COLO668 (cell line): ENCODE measurements around the gene YY1.
"Not testable (repeated sequence)": the region's sequence is repeated elsewhere in the genome, so short reads cannot be mapped to it uniquely, and the experiment has no call there.

Source experiments
- DNase-seq: peaks from one replicate; lab custom pipeline; 2025; ENCODE audit not compliant: unreplicated experiment; lab: John Stamatoyannopoulos, UW

YY1 gene

DNA sequence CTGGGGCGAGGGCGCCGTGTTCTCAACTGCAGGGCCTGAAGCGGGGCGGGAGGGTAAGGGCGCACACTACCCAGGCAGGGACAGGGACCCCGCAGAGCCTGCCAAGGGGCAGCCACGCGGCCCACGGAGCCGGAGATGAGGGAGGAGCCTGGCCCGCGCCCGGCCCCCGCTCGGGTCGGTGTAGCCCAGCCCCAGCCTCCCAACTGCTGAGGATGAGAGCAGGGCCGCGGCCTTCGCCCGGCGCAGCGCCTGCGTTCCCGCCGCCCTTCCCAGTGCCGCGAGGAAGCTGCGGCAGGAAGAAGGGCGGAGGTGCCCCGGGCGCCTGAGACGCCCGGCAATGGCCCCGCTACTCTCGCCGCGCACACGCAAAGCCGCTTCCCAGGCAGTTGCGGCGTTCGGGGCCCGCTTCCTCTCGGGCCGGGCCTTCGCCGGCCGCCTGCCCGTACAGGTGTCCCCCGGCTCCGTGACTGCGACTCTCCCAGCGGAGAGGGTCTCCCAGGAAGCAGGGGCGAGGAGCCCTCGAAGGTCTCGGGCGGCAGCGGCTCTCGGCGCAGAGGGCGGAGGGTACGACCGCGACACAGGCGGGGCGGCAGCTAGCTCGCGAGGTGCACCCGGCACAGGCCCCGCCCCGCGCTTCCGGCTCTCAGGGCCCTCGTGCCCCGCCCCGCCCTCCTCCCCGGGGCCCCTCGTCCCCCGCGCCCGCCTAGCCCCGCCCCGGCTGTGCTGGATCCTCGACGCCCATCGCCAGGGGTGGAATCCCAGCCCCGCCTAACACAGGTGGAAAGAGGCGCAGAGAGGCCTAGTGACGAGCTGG, 24.8 kb upstream of the YY1 start:
- peak; percentile 99 for DNase-seq

DNA sequence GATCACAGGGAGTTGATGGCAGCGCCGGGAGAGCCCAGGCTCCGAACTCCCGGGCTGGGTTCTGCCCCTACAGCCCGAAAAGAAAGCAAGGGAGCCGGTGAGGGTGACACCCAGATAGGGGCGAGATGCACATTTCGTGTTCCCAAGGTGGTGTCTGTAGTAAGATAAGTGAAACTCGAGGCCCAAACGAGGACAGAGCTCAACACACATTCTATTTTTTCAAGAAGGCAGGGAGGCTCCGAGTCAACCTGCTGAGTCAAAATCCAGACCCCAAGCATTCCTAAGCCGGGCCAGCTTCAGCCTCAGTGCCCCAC, 24.2 kb upstream of the YY1 start:
- no peak for DNase-seq

DNA sequence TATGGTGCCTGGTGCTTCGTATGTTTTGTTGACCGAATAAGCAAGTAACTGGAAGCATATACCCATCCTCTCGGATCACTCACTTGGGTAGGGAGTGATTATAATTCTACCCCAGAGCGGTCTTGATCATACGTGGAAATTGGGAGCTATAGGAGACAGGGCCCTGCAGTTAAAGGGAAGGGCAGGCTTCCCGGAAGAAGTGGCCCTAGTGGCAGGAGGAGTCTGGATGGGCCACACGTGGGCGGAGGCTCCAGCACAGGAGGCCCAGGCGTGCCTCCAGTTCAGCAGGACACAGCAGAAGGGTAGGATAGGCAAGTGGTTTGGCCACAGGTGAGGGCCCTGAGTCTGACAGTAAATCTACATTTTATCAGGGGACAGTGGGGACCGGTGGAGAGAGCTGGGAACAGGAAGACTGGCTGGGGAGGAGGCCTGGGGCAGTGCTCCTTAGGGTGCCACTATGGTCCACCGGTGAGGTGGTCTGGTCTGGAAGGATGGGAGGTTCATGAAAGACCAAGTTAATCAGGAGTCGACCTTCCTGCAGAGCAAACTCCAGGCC, 23.5 kb upstream of the YY1 start:
- DNase-seq = no peak

DNA sequence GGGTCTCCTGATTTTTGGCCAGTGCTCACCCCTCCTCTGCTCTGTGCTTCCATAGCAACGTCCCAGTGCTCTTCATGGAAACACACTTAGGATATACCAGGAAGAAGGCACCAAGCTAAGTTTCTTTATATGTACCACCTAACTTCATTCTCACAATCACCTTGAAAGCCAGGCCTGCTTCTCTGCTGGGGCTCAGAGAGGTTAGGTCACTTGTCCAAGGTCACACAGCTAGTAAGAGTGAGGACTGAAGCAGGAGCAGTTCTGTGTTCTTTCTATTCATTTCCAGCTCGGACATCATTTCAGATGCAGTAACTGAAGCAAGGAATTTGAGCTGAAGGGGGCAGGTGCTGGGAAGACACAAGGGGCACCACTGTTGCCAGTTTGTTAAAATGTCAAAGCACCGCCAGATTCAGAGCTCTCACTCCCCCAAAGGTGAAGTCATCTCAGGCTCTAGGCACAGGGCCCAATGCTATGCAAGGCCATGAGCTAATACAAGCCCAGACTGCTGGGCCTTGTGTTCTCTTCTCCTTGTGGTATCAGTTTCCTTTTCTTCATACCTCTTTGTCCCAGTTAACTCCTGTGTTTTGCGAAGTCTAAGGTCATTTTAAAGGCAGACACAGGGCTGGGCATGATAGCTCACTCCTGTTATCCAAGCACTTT, 19.7 kb upstream of the YY1 start:
- no peak for DNase-seq

DNA sequence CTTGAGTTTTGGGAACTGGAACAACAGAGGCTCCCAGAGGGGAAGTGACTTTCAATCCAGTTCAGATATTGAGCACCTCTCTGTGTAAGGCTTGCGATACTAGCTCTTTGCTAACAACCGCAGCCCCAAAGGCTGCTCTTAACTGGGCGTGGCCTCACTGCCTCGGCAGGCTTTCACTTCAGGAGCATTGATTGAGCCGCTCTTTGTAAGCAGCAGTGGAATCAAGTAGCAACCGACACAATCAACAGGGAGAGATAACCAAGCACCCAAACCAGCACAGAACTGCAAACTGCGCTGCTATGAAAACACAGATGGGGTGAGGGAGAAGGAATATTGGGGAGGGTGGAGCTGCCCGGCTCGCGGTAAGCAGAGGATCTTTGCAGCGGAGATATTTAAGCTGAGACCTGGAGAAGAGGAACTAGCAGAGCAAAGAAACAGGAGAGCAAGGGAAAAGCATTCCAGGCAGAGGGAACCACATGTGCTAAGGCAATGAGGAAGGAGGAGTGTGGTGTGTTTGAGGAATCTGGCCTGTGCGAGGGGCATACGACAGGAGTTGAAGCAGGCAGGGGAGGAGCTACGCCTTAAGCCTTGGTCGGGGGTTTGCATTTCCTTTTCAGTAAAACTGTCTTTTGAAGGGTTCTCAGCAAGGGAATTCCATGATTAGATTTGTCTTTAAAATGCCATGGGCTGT, 17.3 kb upstream of the YY1 start:
- DNase-seq = peak; percentile 76

DNA sequence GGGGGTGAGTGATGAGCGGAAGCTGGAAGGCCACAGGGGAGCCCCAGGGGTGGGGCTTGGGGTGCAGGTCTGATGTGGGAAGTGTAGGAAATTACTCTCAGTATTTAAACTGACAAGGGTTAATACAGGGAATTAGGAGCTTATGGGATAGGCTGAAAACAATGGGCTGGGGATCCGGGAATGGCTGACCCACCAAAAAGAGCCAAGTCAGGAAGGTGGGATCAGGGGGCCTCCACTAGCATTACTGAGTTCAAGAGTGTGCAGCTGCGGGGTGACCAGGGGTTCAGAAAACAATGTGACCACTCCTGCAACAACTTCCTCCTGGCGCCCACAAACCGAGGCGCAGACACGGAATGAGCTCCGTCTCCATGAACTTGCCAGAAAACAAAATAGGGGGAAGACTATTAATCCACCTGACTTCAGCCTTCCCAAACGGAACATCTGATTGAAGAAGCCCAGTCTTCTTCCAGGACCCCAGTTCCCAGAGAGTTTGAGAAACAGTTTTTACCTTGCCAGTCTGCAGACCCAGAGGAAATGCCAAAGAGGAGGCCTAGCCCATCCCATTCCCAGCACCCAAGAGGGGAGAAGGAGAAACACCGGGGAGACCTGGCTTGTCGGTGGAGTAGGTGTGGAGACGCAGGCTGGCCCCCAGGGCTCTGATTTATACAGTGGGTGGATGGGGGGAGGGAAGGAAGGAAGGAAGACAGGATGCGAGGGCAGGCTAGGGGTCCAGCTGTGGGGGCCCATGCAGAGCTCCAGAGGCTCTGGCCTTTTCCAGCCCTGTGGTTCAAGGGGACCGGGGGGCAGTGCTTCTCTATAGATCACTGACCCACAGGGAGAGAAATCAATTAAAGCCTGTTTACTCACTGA, 16.5 kb upstream of the YY1 start:
- no peak for DNase-seq

DNA sequence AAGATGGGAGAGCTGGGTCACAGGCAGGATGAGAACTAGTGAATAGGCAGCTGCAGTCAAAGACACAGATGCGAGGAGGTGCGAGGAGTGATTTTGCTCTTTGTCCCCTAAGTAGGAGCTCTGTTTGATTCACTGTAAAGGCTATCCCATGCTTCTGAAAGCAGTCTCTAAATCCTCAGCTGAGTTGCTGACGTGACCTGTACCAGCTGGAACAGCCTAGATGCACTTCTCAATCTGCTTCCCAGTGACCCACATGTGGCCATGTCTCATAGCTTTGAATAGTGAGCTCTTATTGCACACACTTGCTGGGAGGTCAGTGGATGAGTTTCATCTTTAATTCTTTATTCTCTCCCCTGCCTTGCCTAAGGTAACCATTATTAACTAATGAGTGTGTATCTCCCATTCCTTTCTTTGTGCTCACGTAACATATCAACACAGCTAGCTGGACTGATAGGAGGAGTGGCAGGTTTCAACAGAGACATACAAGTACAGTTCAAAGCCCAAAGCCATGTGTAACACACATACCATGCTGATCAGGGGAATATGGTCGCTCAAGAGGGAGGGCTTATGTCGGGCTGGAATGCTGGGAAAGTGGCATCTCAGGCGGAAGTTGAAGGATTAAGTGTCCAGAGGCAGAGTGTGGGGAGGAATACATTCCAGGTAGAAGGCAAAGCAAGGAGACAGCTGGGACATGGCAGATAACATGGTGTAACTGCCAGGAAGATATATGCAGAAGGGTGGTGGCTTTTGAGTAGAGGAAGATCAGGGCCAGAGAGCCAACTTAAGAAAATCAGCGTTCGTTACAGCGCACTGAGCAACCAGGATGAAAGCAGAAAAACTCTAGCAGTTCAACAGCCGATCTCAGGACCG, 15.4 kb upstream of the YY1 start:
- no peak for DNase-seq

DNA sequence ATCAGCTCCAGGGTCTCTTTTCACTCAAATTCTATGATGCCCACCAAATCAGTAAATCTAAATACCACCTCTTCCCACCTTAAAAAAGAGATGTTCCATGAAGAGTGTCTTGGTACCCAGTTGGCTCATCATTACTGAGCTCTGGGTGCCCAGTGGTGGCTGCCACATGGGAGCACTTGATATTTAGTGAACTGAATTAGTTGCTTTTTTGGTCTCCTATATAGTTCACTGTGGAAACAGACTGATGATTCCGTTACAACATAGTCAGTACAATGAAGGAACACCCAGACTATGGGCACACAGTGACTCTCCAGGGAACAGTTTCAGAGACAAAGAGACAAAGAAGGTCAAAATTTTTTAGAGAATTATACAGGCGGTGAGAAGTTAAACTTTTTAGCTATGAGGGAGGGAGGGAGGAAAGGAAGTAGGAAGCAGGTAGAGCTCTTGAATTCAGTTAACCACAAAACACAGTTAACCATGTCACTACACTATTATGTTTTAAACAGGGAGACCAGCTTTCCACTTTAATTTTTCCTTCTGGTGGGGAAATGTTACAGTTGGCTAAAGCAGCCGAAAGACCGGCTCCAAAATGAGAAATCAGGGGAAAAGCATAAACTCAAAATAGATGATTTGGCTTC, 14.6 kb upstream of the YY1 start:
- no peak for DNase-seq

DNA sequence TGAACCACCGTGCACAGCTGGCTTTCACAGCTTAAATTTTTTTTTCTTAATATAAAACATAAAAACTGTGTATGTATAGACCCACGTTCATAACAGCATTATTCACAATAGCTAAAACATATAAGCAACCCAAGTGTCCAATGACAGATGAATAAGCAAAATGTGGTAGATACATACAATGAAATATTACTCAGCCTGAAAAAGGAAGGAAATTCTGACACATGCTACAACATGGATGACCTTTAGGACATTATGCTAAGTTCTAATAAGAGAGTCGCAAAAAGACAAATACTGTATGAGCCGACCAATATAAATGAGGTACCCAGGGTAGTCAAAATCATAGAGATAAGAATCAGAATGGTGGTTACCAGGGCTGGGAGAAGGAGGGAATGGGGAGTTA, 13.8 kb upstream of the YY1 start:
- DNase-seq = no peak

DNA sequence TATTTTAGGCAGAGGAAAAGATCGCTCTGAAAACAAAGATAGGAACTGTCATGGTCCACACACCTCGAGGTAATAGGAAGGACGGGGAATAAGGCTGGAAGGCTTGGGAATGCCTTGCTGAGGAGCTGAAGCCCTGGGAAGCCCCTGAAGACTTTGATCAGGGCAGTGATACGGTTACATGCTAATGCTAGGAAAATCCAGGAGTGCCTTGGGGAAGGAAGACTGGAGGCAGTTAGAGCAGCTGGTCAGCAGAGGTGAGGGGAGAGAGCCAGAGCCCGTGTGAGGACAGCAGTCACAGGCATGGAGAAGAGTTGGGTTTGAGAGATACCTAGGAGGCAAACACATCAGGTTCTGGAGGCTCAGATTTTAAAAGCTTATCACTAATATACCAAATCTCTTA, 8.6 kb upstream of the YY1 start:
- DNase-seq = no peak

DNA sequence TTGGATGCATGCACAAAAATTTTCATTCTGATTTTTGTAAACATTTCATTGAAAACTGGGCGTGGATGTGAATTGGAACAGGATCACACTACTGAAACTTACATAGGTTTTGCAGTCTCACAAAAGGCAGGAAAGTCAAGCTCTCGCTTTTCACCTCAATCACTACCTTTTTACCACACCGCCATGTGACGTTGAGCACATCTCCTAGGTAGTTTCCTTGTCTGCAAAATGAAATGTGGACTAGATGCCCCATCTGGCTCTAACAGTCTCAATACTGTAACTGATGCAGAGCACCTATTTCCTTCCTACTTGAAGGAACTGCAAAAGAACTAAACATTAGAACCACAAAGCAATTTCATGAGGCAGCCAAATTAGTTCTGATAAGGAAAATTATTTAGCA, 4.4 kb upstream of the YY1 start:
- no peak for DNase-seq

DNA sequence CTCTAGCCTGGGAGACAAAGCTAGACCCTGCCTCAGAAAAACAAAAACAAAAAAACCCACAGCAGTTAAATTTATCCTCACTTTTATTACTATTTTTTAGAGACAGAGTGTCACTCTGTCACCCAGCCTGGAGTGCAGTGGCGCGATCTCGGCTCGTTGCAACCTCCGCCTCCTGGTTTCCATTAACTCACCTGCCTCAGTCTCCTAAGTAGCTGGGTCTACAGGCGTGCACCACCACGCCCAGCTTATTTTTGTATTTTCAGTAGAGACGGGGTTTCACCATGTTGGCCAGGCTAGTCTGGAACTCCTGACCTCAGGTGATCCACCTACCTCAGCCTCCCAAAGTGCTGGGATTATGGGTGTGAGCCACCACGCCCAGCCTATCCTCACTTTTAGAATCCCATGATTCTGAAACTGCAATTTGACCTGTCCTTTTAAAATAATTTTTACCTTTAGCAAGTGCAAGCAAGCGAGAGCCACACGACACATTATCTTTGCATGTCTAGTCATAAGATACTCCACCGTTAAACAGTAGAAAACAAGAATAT, 2.6 kb upstream of the YY1 start:
- DNase-seq = not testable (repeated sequence)

DNA sequence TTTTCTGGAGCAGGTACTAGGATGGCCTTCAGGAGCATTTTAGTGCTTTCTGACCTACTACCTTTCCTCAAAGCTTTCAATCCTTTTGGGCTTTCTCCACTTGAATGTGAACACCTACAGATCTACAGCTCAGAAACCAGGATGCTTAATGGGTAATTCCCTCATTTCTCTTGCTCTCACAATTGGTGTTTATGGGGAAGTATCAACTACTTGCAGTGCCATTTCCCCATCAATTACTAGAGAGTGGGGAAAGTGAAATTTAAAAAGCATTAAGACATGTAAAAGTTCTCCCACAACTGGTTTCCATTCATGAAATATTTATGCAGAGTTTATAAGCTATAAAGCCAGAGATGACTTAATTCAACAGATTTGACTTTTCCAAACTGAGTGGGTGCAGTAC, 2.1 kb upstream of the YY1 start:
- DNase-seq = no peak

DNA sequence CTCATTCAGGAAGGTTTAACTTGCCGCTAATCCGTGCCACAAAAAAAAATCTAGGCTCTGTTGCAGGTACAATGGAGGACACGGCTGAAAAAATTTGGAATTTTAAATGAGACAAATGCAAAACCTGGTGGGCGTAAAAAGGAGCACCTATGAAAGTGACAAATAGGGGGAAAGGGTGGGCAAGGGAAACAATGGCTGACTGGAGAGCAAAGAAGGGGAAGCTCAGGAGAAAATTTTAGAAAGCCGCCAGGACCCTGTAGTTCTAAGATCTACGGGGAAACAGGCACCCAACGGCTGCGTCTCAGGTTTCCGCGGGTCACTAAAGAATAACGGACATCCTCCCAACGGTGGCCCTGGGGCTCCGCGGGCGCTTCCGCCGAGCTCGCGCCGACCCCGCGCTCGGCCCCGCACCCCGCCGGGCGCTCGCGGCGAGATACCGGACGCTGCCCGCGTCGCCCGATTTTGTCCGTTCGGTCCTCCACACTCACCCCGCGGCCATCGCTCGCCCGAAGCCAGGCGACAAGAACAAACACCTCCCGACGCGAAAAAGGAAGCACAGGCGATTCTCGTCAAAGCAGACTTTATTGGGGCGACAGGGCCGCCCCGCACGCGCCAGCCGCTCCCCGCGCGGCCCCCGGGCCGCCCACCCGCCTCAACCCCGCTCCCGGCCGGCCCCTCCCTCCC, 1.1 kb upstream of the YY1 start:
- DNase-seq = peak; percentile 81

DNA sequence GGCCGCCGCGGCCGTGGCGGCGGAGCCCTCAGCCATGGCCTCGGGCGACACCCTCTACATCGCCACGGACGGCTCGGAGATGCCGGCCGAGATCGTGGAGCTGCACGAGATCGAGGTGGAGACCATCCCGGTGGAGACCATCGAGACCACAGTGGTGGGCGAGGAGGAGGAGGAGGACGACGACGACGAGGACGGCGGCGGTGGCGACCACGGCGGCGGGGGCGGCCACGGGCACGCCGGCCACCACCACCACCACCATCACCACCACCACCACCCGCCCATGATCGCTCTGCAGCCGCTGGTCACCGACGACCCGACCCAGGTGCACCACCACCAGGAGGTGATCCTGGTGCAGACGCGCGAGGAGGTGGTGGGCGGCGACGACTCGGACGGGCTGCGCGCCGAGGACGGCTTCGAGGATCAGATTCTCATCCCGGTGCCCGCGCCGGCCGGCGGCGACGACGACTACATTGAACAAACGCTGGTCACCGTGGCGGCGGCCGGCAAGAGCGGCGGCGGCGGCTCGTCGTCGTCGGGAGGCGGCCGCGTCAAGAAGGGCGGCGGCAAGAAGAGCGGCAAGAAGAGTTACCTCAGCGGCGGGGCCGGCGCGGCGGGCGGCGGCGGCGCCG, 381 bp downstream of the YY1 start:
- peak; percentile 35 for DNase-seq

DNA sequence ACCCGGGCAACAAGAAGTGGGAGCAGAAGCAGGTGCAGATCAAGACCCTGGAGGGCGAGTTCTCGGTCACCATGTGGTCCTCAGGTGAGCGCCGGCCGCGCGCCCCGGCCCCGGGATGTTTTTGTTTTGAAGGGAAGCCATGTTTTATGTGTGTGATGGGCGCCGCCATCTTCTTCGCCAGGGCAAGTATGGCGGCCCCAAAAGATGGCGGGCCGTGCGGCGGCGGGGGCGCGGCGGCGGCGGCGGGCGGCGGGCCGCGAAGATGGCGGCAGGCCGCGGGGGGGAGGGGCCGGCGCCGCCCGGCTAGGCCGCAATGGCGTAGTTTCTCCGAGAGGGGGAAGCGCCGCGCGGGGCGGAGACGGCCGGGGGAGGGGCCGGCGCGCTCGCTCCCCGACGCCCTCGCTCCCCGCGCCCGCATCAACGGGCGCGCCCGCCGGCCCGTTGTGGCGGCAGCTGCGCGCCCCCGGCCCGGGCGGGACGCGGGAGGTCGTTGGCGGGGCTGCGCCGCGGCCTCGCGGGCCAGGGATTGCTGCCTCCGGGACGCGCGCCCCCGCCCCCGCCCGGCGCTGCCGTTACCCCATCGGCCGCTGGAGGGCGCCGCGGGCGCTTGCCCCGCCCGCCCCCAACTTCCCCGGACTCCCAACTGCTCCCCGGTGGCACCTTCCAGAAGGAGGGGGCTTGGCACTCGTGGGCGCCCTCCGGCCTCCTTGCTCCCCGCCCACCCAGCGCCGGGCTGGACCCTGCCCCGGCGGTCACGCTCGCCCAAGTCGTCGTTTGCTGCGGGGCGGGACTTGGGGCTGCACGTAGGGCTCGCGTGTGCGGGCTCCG, 1.1 kb downstream of the YY1 start:
- DNase-seq = peak; percentile 91

DNA sequence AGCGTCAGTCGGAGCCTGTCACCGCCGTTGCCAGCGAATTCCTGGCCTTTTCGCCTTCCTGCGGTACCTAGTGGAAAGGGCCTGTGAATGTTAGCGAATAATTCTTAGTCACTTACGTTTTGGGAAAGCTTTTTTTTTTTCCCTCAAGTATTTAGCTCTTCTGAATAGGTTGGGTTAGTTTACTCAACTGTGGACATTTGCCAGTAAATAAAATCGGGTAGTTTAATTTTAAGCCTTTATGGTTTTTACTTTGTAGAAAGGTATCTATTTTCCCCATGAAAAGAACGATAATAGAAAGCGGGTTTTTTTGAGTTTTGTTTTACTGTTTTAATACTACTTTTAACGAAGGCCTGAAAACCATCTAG, 1.7 kb downstream of the YY1 start:
- no peak for DNase-seq

DNA sequence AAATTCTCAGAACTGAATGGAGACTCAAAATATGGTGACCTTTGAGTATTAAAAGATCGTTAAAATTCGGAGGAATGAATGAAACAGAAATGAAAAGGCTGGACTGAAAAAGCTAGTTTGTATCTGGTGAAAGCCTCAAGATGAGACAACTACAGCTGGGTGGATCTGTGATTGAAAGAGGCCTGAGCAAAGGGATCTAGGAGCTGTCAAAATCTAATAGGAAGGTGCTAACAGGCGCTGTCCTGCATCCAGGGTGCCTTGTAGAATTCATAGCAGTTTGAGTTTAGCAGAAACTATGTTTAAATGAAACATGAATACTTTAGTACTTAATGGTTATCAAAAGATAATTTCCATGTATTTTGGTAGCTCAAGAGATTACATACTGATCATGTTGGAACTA, 2.3 kb downstream of the YY1 start:
- DNase-seq = no peak
